Glomerular visceral epithelial cell (primary cell): Measurements from ENCODE around the gene PDIK1L.
"Not testable (repeated sequence)": the region's sequence is repeated elsewhere in the genome, so short reads cannot be mapped to it uniquely, and the experiment has no call there.

Experiments used
- DNase-seq: peaks from one replicate; pipeline ENCODE4 v3.0.0-alpha.2; 2016; ENCODE audit errors: extremely low spot score

PDIK1L gene

DNA sequence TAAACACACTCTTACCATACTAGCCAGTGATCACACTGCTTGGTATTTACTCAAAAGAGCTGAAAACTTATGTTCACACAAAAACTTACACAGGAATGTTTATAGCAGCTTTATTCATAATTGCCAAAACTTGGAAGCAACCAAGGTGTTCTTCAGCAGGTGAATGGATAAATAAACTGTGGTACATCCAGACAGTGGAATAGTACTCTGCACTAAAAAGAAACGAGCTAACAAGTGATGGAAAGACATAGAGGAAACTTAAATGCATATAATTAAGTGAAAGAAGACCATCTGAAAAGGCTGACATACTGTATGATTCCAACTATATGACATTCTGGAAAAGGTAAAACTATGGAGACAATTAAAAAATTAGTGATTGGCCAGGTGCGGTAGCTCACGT, 20.7 kb upstream of the PDIK1L start:
- no peak for DNase-seq

DNA sequence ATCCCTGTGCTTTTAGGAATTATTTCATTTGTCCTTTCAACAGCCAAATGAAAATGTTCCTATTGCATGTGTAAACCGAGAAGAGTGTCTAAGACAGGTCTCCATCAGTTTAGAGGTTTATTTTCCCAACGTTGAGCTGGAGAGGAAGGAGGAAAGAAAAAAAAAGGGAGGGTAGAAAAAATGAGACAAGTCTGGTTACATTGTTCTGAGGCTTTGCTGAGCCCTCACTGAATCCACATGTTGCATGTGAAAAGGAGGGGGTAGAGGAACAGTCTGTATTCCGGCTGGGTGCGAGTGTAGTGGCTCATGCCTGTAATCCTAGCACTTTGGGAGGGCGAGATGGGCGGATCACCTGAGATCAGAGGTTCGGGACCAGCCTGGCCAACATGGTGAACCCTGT, 19.2 kb upstream of the PDIK1L start:
- DNase-seq: no peak

DNA sequence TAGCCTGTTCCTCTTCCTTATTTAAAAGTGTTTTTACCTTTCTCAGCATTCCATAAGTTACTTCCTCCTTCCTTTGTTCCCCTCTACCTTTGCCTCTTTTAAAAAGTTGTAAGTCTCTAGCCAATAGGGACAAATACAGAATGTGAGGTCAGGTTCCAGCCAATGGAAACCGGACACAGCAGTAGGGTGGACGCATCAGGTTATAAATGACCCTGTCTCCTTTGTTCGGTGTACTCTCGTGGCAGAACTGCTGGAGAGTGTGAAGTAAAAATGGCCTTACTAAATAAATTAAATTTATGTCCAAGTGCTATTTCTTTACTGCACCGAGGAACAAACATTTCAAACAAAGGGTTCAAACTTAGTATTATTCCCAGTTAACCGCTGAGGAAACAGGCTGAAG, 18.1 kb upstream of the PDIK1L start:
- not testable (repeated sequence) for DNase-seq

DNA sequence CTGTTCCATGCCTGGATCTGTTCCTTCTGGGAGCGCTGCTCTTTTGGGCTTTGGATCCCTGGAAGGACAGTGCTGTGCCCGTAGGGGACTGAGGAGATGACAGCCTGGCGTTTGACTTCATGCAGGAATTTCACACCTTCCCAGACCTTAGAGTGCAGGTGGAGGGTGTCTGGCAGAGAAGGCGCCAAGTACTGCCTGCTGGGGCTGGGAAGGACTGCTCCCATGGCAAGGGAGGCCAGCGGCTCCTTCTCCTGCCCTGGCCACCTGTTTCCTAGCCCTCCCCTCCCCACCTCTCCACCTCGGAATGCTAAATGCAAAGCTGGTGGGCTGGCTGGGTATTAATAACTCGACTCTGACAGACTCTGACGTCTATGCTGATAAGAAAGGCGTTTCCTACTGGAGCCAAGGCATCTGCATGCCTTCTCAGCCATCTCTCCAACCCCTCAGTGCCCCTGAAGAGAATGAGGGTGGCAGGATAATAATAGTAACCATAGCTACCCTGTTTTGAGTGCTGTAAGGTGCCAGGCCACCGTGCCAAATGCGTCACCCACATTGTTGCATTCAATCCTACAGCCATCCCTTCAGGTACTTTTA, 17.5 kb upstream of the PDIK1L start:
- no peak for DNase-seq

DNA sequence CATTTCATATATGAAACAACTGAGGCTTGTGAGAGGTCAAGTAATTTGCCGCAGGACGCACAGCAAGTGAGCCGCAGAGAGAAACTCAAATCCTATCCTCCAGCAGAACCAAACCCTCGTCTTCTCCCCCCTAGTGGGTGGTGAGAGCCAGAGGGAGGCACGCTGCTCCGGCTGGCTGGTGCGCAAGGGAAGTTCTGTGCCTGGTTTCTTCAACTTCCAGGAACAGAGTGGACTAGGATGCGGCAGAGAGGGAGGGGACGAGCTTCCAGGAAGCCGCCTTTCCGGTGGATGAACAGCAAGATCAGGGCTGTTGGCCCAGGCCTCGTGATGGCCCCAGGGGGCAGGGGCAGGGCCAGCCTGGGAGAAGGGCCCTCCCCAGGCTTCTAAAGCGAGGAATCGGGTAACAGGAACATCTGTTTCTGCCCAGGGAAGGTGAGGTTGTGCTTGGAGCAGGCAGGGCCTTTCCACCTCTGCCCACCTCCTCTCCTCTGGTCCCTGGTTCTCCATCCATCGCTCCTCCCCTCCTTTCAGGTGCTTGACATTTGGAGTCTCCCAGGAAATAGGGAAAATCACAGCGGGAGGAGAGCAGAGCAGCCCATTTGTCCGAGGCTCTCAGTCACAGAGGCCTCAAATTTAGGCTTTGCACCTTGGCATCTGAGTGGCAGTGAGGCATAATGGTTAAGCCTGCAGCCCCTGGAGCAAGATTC, 16.8 kb upstream of the PDIK1L start:
- peak; percentile 12 for DNase-seq

DNA sequence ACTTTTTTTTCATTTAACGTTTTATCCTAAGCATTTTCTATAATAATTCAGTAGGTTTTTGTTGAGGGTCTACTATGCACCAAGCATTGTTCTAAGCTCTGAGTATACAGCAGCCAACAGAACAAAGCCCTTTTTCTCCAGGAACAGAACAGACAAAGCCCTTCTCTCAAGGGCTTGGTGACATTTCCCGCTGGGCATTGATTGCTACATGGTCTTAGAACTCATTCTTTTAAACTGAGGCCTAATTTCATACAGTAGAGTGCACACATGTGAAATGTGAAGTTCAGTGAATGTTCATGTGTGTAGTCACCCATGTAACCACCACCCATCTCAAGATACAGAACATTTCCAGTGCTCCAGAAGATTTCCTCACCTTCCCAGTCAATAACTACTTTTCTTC, 15.2 kb upstream of the PDIK1L start:
- no peak for DNase-seq

DNA sequence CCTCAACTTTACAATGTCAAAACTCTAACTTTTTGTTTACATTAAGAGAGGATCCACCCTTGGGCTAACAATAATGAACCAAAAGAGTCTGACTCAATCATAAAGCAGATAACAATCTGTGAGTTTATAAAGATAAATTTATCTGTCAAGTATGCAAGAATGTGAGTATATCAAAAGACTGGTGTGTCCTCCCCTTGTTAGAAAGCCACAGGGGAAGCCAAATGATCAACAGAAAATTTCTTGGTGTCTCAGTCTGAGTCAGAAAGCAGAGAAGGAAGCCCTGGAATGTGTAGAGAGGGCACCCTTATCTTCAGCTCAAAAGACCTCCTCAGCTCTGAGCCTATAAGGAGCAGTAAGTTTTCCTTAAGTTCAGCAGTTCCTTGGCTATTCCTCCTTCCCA, 13.9 kb upstream of the PDIK1L start:
- DNase-seq: peak; percentile 9

DNA sequence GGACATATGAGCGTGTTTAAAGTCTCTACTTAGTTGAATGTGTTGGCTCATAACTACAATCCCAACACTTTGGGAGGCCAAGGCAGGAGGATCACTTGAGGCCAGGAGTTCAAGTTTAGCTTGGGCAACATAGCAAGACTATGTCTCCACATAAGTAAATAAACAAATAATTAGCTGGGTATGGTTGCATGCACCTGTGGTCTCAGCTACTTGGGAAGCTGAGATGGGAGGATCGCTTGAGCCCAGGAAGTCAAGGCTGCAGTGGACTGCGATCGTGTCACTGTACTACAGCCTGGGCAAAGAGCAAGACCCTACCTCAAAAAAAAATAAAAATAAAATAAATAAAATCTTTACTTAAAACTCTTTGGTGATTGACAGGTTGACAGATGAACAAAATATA, 13.0 kb upstream of the PDIK1L start:
- no peak for DNase-seq

DNA sequence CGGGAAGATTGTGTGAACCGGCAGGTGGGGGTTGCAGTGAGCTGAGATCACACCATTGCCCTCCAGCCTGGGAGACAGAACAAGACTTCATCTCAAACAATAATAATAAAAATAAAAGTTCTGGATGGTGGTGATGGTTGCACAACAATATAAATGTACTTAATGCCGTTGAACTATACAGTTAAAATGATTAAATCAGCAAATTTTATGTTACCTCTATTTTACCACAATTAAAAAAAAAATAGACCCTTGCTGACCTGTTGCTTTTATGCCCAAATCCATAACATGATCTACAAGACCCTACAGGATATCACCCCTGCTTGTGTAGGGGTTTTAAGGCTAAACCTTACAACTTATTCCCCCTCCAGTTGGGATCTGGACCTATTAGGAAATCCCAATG, 11.8 kb upstream of the PDIK1L start:
- DNase-seq: no peak

DNA sequence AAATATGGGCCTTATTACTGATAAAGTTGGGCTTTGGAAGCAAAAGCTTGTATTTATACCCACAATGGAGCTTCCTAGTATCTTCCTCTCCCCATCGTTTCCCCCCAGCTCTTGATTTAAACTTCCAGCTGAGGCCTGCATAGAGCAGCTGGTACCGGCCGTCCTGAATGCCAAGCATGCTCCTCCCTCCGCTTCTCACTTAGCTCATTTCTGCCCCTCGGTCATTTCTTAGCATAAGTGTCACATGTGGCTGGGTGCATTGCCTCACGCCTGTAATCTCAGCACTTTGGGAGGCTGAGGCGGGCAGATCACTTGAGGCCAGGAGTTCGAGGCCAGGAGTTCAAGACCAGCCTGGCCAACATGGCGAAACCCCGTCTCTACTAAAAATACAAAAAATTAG, 11.4 kb upstream of the PDIK1L start:
- not testable (repeated sequence) for DNase-seq

DNA sequence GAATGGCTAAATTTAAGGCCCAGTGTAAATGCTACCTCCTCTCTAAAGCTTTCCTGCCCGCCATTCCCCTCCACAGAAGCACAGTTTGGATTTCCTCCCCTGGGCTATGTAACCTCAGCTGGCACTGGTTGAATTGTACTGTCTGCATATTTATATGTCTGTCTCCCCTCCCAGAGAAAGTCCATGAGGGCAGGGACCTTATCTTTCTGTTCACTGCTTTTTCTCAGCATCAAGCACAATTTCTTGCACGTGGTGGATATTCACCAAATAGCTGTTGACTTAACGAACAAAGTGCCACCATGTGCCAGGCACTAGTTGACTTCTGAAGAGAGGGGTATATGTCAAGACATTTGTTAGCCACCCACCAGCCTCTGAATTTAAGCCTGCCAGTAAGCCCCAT, 9.5 kb upstream of the PDIK1L start:
- no peak for DNase-seq

DNA sequence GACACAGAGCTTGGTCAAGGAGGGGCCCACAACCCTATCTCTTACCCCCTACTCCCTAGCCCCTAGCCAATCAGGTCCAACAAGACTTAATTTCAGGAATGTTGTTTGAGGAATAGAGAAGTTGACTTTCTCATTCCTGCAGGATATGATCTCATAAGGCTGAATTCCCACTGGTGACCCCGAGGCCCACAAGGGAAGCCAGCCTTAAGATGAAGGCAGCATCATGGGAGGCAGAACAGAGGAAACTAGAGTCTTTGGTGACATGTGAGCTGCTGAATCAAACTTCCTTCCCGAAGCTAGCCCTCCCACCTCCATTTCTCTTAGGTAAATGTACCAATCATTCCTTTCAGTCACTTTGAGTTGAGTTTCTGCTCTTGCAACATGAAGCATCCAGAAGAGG, 9.1 kb upstream of the PDIK1L start:
- no peak for DNase-seq

DNA sequence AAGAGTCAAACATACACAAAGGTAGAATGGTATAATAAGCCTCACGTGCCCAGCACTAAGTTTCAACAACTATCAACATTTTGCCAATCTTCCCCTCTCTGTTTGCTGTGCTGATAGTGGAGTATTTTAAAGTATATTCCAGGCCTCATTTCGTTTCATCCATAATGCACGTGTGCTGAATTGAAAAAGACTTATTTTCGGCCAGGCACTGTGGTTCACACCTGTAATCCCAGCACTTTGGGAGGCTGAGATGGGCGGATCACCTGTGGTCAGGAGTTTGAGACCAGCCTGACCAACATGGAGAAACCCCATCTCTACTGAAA, 6.4 kb upstream of the PDIK1L start:
- DNase-seq: not testable (repeated sequence)

DNA sequence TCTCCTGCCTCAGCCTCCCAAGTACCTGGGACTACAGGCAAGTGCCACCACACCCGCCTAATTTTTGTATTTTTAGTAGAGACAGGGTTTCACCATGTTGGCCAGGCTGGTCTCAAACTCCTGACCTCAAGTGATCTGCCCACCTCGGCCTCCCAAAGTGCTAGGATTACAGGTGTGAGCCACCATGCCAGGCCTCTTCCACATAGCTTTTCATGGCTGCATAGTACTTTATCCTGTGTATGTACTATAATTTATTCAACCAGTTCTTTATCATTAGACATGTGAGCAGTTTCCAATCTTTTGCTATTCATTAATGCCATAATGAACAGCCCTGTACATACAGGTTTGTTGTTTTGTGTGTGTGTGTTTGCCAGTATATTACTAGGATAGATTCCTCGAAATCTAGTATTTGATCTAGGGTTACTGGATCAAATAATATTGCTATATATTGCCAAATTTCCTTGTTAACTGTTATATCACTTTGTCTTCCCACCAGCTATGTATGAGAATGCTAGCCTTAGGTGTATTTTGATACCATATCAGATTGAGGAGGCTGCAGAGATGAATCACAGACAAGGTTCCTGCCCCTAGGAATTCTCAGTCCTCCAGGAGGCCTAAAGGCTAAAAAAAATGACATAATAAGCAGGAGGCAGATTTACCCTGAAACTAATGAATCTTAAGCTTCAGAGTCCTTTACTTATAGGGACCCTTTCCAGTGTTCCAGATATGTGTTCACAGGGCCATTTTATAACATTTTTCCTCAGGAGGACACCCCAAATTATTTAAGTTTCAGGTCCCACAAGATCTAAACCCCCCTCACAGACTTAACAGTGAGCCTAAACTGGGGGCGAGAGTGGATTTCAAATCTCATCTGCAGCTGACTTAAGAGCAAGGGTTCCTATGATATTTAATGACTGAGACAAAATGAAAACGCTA, 2.1 kb upstream of the PDIK1L start:
- DNase-seq: no peak

DNA sequence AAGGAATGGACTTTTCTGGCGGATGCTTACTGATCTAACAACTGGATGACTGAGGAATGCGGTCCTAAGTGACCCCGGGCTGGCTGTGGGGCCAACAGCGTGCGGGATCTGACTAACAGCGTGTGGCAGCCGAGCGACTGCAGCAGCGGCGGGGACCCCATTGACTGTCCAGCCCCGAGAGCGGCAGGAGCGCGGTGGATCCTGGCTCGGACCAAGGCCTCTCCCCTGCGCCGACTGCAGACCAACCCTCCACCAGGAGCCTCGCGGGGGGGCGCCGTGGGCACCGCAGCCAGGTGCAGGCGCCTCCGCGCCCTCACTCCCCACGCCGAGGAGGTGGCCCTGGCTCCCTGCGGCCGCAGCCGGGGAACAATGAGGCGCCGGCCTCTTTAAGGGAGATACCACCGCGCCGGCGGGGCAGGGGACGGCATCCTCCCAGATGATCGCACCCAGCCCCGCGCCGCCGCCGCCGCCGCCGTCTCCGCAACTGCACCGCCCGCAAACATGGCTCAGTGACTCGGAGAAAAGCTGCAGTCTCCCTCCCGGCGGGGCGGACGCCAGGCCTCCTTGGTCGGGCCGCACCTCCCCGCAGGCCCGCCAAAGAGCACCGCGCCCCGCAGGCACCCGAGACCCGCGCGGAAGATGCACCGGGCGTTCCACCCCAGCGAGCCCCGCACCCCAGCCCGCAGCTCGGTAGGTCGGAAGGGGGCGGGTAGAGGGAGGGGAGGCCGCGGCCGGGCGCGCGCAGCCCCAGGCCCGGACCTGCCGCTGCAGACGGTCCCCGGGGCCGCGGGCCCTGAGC, 694 bp upstream of the PDIK1L start:
- peak; percentile 78 for DNase-seq

DNA sequence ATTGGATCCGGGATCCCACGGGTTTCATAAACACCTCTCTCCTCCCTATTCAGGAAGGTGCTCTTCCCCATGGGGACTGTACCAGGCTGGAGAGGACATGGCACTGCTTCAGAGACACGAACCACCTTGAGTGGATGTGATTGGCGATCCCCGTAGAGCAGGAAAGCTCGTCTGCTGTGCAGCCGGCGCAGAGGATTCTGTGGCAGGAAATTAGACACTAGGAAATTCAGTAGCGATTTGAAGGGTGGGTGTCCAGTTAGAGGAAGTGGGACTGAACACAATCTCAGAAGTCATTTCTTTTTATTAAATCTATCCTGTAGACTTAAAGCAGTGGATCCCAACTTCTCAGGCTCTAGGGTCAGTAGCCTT, 767 bp downstream of the PDIK1L start:
- no peak for DNase-seq

DNA sequence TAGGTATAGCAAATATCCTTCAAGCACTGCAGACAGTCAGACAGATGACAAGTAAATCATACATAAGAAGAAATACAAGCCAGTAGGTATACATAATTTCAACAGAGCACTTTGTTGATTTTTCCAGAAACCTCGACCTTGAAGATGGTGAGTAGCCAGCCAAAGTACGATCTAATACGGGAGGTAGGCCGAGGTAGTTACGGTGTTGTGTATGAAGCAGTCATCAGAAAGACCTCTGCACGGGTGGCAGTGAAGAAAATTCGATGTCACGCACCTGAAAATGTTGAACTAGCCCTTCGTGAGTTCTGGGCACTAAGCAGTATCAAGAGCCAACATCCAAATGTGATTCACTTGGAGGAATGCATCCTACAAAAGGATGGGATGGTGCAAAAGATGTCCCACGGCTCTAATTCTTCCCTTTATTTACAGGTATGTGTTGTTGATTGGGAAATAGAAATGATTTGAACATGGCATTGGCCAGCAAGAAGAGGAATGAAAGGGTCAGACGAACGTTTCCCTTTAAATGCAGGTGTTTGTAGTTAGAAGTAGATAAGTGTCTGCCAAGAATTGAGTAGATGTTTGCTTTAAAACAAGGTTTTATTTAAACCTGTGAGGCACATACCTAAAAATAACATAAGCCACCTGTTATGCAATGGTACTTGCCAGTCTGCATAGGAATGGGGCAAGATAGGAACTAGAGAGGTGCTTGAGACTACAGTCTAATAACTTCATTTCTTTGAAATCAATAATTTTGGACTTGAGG, 2.7 kb downstream of the PDIK1L start:
- no peak for DNase-seq

DNA sequence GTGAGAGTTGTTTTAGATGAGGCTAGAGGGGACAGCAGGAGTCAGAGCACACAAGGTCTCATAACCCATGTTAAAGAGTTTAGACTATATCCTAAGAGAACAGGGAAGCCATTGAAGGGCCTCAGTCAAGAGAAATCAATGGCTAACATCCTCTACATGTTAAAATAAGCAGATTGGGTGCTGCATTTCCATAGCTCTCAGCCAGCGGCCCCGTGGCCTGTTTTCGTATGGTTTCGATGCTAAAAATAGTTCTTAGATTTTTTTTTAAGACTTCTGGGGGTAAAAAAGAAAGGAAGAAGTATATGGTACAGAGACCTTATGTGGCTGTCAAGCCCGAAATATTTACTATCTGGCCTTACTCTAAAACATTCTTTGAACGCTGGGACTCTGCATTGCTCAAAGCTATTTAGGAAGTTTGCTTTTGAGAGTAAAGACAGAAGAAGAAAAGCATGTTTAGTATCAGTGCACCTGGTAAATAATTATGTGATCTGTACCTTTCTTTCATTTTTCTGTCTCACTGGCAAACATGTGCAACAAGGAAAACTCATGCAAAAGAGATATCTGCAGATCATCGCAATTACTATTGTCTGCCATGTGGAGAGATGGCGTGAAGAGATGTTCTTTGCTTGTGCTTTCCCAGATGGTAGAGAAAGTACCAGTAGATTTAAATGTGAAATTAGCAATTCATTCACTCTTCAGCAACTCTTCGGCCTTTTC, 8.4 kb downstream of the PDIK1L start:
- no peak for DNase-seq

DNA sequence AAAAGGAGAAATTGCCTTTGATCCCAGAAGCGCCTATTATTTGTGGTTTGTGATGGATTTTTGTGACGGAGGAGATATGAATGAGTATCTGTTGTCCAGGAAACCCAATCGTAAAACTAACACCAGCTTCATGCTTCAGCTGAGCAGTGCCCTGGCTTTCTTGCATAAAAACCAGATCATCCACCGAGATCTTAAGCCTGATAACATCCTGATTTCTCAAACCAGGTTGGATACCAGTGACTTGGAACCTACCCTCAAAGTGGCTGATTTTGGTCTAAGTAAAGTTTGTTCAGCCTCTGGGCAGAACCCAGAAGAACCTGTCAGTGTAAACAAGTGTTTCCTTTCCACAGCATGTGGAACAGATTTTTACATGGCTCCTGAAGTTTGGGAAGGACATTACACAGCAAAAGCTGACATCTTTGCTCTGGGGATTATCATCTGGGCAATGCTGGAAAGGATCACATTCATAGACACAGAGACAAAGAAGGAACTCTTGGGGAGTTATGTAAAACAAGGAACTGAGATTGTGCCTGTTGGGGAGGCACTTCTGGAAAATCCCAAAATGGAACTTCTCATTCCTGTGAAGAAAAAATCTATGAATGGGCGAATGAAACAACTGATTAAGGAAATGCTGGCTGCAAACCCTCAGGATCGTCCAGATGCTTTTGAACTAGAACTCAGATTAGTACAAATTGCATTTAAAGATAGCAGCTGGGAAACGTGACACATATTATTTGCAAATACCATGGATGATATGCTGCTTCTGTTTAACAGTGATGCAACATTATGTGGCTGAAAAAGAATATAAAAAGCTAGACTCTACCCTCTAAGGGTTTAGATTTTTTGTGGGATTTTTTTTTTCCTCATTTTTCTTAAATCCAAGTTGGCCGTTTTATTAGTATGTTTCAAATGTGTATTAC, 10.5 kb downstream of the PDIK1L start:
- DNase-seq: no peak
